Activated naive CD4-positive, alpha-beta T cell treated with anti-CD3 and anti-CD28 coated beads for 36 hours (primary cell): ENCODE results near the gene OR10T2. TPM values are rescaled to one million over a fixed set of nuclear protein-coding genes. Genes with fewer than 3 reads are reported as not detected.
"Not testable (repeated sequence)": the region's sequence is repeated elsewhere in the genome, so short reads cannot be mapped to it uniquely, and the experiment has no call there.

Experiments used
- CTCF ChIA-PET: fragments of 350-600 bp; sonication (Branson Sonifier 250); formaldehyde crosslinking; loops from one replicate; lab custom pipeline; 2021; ENCODE audit warnings: antibody characterized with exemption; lab: Charles Lee
- DNase-seq: peaks from one replicate; pipeline ENCODE4 v3.0.0-alpha.2; 2020
- H3K27ac Mint-ChIP-seq: one replicate; pipeline ENCODE4 v1.8.0; 2021; ENCODE audit warnings: mild to moderate bottlenecking, mixed read lengths
- H3K27me3 Mint-ChIP-seq: one replicate; pipeline ENCODE4 v1.8.0; 2021; ENCODE audit warnings: low read depth, mixed read lengths
- H3K36me3 Mint-ChIP-seq: one replicate; pipeline ENCODE4 v1.8.0; 2021; ENCODE audit warnings: low read depth, mixed read lengths
- H3K4me1 Mint-ChIP-seq: one replicate; pipeline ENCODE4 v1.8.0; 2021; ENCODE audit warnings: low read depth, mixed read lengths
- H3K4me3 Mint-ChIP-seq: one replicate; pipeline ENCODE4 v1.8.0; 2021; ENCODE audit warnings: mild to moderate bottlenecking, moderate library complexity, mixed read lengths
- H3K9me3 Mint-ChIP-seq: one replicate; pipeline ENCODE4 v1.8.0; 2021; ENCODE audit warnings: mixed read lengths
- intact Hi-C: fragments of 100-400 bp; cut with micrococcal nuclease; formaldehyde crosslinking; loops from one replicate; pipeline ENCODE4 v1.15.1; 2023
- total RNA-seq, 2 experiments: library from RNA; stranded (reverse); gene quantifications; one replicate each; pipeline ENCODE4 v1.2.3, GENCODE V29; 2021

Gene OR10T2, protein sequence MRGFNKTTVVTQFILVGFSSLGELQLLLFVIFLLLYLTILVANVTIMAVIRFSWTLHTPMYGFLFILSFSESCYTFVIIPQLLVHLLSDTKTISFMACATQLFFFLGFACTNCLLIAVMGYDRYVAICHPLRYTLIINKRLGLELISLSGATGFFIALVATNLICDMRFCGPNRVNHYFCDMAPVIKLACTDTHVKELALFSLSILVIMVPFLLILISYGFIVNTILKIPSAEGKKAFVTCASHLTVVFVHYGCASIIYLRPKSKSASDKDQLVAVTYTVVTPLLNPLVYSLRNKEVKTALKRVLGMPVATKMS
- total RNA-seq, result not detected

DNA sequence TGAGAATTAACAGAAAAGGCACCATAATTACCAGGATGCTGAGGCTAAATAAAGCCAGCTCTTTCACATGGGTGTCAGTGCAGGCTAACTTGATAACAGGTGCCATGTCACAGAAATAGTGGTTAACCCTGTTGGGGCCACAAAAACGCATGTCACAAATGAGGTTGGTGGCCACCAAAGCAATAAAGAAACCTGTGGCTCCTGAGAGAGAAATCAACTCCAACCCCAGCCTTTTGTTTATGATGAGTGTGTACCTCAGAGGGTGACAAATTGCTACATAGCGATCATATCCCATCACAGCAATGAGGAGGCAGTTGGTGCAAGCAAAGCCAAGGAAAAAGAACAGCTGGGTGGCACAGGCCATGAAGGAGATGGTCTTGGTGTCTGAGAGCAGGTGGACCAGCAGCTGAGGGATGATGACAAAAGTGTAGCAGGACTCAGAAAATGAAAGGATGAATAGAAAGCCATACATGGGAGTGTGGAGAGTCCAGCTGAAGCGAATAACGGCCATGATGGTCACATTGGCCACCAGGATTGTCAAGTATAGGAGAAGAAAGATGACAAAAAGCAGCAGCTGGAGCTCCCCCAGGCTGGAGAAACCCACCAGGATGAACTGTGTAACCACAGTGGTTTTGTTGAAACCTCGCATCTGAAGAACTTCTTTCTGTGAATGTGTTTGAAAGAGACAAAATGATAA is at the start of gene OR10T2:
Gene OR10T2 (minus strand): TSS at position 649 of the 697 bp plus-strand sequence. CDS start 0 bp downstream, at position 649.
- CTCF ChIA-PET, result no interaction called here

DNA sequence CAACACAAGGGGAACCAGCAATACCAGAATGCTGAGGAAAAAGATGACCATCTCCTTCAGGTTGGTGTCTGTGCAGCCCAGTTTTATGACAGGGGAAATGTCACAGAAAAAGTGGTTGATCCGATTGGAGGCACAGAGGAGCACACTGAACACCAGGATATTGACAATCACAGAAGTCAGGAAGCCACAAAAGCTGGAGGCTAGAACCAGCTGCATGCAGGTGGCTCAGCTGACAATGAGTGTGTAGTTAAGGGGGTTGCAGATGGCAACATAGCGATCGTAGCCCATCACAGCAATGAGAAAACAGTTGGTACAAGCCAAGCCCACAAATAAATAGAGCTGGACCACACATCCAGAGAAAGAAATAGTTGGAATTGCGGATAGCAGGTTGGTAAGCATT is 46.1 kb upstream of the OR10T2 start:
- intact Hi-C loops, result no loop called here
- CTCF ChIA-PET, result no interaction called here
- H3K4me1 Mint-ChIP-seq, result no peaks in the 10 kb centered on the region
- no peak overlapping the region for H3K27ac Mint-ChIP-seq
- H3K36me3 Mint-ChIP-seq, result no peaks in the 10 kb centered on the region
- no peak for DNase-seq
- H3K27me3 Mint-ChIP-seq, result peaks cover 14% of the 10 kb centered on the region
- no peaks in the 10 kb centered on the region for H3K9me3 Mint-ChIP-seq
- no peak overlapping the region for H3K4me3 Mint-ChIP-seq

More for the DNA sequence above, at the start of gene OR10T2:
- intact Hi-C loops, result no loop called here
- peaks cover 5% of the 10 kb centered on the region for H3K4me1 Mint-ChIP-seq
- peaks cover 17% of the 10 kb centered on the region for H3K27me3 Mint-ChIP-seq
- H3K4me3 Mint-ChIP-seq, result no peak within 1 kb of the TSS
- no peak for DNase-seq
- no peak within 1 kb of the TSS for H3K27ac Mint-ChIP-seq
- H3K9me3 Mint-ChIP-seq, result no peaks in the 10 kb centered on the region
- no peaks in the 10 kb centered on the region for H3K36me3 Mint-ChIP-seq

DNA sequence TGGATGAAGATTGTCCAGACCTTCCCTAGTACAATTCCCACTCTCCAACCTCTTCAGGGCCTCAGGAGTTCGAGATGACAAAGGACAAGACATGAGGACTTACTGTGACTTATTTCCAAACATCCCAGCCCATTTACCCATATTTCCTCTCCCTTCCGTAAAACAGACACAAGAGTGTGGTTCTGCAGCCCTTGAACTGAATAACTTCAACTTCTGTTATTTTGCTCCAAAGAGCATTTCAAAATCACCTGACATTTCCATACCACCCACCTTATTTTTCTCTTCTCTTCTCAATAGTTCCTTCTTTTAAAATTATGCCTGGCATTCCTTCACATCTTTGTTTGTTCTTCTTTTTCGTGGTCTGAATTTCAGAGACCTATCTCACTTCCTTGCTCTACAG is 35.5 kb upstream of the OR10T2 start:
- Mint-ChIP-seq H3K36me3 (peaks cover 3% of the 10 kb centered on the region), H3K27ac (no peak overlapping the region), H3K9me3 (peaks cover 5% of the 10 kb centered on the region), H3K27me3 (peaks cover 31% of the 10 kb centered on the region), H3K4me3 (no peak overlapping the region), H3K4me1 (no peaks in the 10 kb centered on the region)
- CTCF ChIA-PET, result no interaction called here
- intact Hi-C loops, result no loop called here
- no peak for DNase-seq

DNA sequence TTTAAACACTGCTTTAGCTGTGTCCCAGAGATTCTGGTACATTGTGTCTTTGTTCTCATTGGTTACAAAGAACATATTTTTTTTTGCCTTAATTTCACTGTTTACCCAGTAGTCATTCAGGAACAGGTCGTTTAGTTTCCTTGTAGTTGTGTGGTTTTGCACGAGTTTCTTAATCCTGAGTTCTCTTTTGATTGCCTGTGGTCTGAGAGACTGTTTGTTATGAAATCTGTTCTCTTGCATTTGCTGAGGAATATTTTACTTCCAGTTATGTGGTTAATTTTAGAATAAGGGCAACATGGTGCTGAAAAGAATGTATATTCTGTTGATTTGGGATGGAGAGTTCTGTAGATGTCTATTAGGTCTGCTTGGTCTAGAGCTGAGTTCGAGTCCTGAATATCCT is 30.9 kb upstream of the OR10T2 start:
- H3K27ac Mint-ChIP-seq, H3K4me1 Mint-ChIP-seq, CTCF ChIA-PET, H3K9me3 Mint-ChIP-seq, intact Hi-C loops, H3K36me3 Mint-ChIP-seq, H3K4me3 Mint-ChIP-seq, DNase-seq: not testable (repeated sequence)
- peaks cover 24% of the 10 kb centered on the region for H3K27me3 Mint-ChIP-seq

DNA sequence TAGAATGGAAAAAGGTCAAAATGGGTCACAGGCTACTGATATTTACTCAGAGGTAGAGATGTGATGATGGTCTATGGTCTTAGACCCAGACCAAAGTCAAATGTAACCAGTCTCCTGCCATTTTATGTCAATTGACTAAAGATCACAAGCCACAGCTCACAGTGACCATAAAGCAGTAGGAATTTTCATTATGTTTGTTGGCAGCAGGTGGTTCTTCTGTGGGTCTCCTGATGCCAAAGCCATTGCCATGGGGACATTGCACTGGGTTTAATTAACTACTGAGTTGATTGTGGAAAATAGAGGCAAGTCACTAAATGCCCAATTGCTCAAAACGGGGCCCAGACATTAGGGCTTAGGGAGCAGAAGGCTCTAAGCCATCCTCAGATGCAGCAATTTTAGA is 26.9 kb upstream of the OR10T2 start, which contains the start of gene OR10K2:
Gene OR10K2 (minus strand): TSS at position 101 of the 400 bp plus-strand sequence. CDS start 5,371 bp downstream, outside the sequence.
- intact Hi-C loops, result no loop called here
- Mint-ChIP-seq H3K27me3 (peaks cover 6% of the 10 kb centered on the region), H3K9me3 (peaks cover 3% of the 10 kb centered on the region), H3K36me3 (peaks cover 2% of the 10 kb centered on the region), H3K27ac (no peak within 1 kb of the TSS), H3K4me3 (no peak within 1 kb of the TSS), H3K4me1 (no peaks in the 10 kb centered on the region)
- no peak for DNase-seq
- CTCF ChIA-PET, result no interaction called here

DNA sequence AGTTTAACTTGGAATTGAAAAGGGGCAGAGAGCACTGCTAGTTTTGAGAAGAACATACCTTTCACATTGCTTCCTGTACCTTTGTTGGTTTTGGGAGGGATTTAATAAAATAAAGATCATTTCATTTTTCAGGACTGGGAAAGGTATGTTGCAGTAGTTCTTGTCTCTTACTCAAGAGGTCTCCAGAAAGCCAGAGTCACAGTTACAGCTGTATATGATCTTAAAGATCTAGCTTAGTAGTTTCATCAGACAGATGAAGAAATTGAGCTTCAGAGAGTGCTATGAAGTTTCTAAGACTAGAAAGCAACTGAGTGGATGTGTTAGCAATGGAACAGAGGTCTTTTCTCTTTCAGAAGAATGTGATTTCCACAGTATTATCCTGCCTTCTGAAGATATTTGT is 25.8 kb upstream of the OR10T2 start:
- peaks cover 3% of the 10 kb centered on the region for H3K9me3 Mint-ChIP-seq
- no peaks in the 10 kb centered on the region for H3K4me1 Mint-ChIP-seq
- H3K4me3 Mint-ChIP-seq, result no peak overlapping the region
- DNase-seq, result no peak
- intact Hi-C loops, result no loop called here
- H3K36me3 Mint-ChIP-seq, result peaks cover 1% of the 10 kb centered on the region
- H3K27me3 Mint-ChIP-seq, result peaks cover 4% of the 10 kb centered on the region
- CTCF ChIA-PET, result no interaction called here
- H3K27ac Mint-ChIP-seq, result no peak overlapping the region

DNA sequence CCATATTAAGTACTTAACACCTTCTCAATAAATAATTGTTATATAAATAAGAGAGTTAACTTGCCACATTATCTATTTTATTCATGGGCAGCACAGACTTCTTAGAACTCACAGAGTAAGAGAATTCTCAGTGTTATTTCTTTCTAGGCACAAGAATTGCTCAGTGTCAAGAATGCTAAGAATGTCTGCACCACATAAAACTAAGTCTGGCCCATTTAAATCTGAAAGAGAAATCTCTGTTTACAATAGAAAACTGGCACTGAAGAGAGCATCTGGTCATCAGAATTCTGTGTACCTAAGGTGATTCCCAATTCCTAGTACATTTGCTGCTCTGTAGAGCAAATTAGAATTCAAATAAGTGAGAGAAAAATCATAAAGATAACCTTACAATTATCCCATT is 22.9 kb upstream of the OR10T2 start:
- intact Hi-C loops, result no loop called here
- DNase-seq, result no peak
- CTCF ChIA-PET, result no interaction called here
- H3K27me3 Mint-ChIP-seq, result no peaks in the 10 kb centered on the region
- no peaks in the 10 kb centered on the region for H3K36me3 Mint-ChIP-seq
- no peaks in the 10 kb centered on the region for H3K4me1 Mint-ChIP-seq
- H3K27ac Mint-ChIP-seq, result no peak overlapping the region
- H3K9me3 Mint-ChIP-seq, result no peaks in the 10 kb centered on the region
- H3K4me3 Mint-ChIP-seq, result no peak overlapping the region

DNA sequence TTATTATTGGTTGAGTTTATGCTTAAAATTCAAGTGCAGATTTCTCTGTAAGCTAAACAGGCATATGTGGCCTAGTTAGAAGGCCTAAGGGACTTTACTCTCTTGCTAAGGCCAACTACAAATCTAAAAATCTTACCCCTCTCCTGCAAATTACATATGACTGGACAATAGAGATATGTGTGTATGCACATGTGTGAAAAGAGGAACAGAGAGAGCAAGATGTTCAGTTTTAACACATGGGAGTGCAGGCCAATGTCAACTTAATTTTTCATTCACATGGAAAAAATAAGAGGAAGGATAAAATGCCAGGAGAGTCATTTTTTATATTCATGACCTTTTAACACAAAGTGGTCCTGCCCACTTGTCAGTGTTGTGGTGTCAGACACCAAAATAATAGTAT is 18.3 kb upstream of the OR10T2 start:
- Mint-ChIP-seq H3K27me3 (no peaks in the 10 kb centered on the region), H3K4me3 (no peak overlapping the region), H3K9me3 (no peaks in the 10 kb centered on the region), H3K27ac (no peak overlapping the region), H3K36me3 (no peaks in the 10 kb centered on the region), H3K4me1 (no peaks in the 10 kb centered on the region)
- no peak for DNase-seq
- intact Hi-C loops, result no loop called here
- CTCF ChIA-PET, result no interaction called here

DNA sequence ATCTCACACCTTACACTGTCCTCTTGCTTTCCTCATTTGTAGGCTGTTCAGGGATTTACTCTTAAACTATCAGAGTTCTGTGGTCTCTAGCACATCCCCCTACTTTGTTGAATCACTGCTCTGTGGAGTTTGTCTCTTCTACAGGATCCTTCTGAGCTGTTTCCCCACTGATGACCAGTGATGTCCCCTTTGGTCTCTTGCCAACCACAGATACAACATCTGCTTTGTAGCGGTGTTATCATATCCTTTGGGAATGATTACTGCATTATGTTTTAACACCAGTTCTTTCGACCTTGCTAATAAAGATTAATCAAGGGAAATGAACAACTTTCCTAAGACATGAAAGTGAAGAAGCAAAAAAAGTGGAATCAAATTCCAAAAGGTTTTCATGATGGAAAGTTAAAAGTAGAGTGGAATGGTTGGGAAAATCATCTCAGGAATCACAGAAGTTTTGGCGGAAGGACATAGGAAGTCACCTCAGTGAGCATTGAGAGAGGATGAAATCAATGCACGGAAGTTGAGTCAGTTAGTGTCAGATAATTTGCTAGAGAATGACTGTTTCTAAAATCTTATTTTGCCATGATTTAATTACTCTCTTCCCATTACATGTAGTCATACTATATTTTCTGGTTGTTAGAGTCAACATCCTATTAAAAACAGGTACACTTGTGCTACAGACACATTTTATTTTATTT is 15.5 kb upstream of the OR10T2 start:
- Mint-ChIP-seq H3K27me3 (no peaks in the 10 kb centered on the region), H3K27ac (no peak overlapping the region), H3K4me3 (no peak overlapping the region), H3K4me1 (no peaks in the 10 kb centered on the region), H3K36me3 (no peaks in the 10 kb centered on the region), H3K9me3 (no peaks in the 10 kb centered on the region)
- intact Hi-C loops, result no loop called here
- no peak for DNase-seq
- CTCF ChIA-PET, result no interaction called here

DNA sequence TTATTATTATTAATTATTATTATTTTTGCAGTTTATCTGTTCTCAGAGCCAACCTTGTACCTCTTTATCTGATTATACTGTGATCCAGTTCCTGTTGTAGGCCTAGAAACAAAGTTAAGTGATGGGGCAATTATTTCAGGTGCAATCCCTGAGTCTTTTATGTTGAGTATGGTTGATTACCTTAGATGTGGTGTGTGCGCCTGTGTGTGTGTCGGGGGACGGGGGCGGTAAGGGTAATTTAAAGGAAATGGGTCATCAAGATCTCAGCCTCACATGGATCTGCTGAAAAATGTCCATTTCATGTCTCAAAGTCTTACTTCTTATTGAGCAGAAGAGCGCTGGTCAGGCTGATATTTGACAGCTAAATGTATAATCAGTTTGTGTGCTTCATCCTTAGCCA is 7.8 kb upstream of the OR10T2 start:
- H3K4me3 Mint-ChIP-seq, result no peak overlapping the region
- CTCF ChIA-PET, result no interaction called here
- H3K27ac Mint-ChIP-seq, result no peak overlapping the region
- DNase-seq, result no peak
- no peaks in the 10 kb centered on the region for H3K9me3 Mint-ChIP-seq
- intact Hi-C loops, result loop anchor here (10.0 kb wide), 1 partner anchor 202 kb away; no protein-coding TSS in a partner anchor
- peaks cover 12% of the 10 kb centered on the region for H3K27me3 Mint-ChIP-seq
- no peaks in the 10 kb centered on the region for H3K4me1 Mint-ChIP-seq
- H3K36me3 Mint-ChIP-seq, result no peaks in the 10 kb centered on the region

DNA sequence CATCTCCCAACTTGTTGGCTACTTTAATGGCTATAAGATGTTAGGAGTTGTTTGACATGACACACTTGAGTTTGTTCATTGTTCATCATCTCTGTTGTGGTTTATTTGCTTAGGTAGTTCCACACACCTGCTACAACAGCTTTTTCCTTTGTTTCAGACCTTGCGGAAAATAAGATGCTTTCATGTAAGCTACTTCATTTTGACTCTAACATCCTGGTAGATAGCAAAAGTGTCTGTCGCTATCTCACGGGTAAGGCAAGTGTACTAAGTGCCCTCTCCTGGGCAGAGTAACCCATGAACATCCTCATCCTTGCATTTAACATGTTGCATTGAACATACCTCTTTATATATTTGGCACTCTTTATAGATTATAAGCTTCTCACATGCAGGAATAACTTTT is 1.6 kb upstream of the OR10T2 start:
- peaks cover 21% of the 10 kb centered on the region for H3K27me3 Mint-ChIP-seq
- no peak overlapping the region for H3K27ac Mint-ChIP-seq
- H3K4me3 Mint-ChIP-seq, result no peak overlapping the region
- CTCF ChIA-PET, result no interaction called here
- DNase-seq, result no peak
- H3K36me3 Mint-ChIP-seq, result no peaks in the 10 kb centered on the region
- peaks cover 5% of the 10 kb centered on the region for H3K4me1 Mint-ChIP-seq
- H3K9me3 Mint-ChIP-seq, result no peaks in the 10 kb centered on the region
- intact Hi-C loops, result loop anchor here (10.0 kb wide), 1 partner anchor 196 kb away; no protein-coding TSS in a partner anchor

DNA sequence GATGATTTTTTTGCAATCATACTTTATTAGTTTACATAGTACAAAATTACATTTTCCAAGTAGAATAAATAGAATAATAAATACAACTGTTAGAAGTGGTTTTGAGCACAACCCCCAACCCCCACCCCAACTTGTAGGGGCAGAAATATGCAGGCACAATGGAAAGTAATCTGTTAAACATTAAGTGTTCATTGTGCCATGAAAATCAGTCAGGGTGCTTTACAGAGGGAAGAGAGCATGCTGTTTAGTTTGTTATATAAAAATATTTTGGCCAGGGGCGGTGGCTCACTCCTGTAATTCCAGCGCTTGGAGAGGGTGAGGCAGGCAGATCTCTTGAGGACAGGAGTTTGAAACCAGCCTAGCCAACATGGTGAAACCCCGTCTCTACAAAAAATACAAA is 2.6 kb downstream of the OR10T2 start:
- Mint-ChIP-seq H3K4me3 (no peak overlapping the region), H3K4me1 (peaks cover 5% of the 10 kb centered on the region), H3K27ac (no peak overlapping the region), H3K36me3 (no peaks in the 10 kb centered on the region), H3K9me3 (no peaks in the 10 kb centered on the region), H3K27me3 (peaks cover 12% of the 10 kb centered on the region)
- no peak for DNase-seq
- intact Hi-C loops, result no loop called here
- CTCF ChIA-PET, result no interaction called here
